GM23248 (cell line): ENCODE results near the gene KIF2A.

Source experiments
- EZH2 ChIP-seq: fragments of 200-600 bp; sonication (generic); IDR thresholded peaks from 2 replicates; pipeline ENCODE4 v1.6.1; 2018; ENCODE audit warnings: antibody characterized with exemption, mild to moderate bottlenecking; ENCODE audit not compliant: insufficient read depth, poor library complexity, severe bottlenecking
- EZH2phosphoT487 ChIP-seq: fragments of 200-600 bp; sonication (generic); IDR thresholded peaks from 2 replicates; pipeline ENCODE4 v1.6.1; 2018; ENCODE audit warnings: antibody characterized with exemption, moderate library complexity, mild to moderate bottlenecking, low read depth; ENCODE audit not compliant: insufficient read depth

DNA sequence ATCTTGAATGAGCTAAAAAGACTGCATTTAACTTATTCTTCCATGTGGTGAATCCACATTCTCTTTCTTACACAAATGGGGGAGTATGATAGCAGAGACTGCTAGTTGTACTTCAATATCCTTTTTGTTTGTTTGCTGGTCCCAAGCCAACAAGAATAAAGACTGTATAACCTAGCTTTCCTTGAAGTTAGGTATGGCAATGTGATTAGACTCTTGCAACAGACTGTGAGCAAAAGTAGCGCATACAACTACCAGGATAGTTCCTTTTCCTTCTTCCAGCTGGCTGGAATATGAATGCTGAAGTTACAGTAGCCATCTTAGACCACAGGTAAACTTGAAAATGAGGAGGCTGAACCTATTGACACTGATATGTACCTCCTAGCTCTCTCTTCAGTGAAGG, 17.9 kb upstream of the KIF2A start:
- TF ChIP-seq EZH2phosphoT487 (no peak), EZH2 (no peak)
